Mesothelial cell of epicardium (in vitro differentiated cells): ENCODE measurements around the gene KCNK17. TPM values are rescaled to one million over a fixed set of nuclear protein-coding genes. Genes with fewer than 3 reads are reported as not detected.

Source experiments
- DNase-seq, 2 experiments: peaks; one replicate each; pipeline ENCODE4 v3.0.0; 2021; ENCODE audit warnings: low spot score in 2 of 2; ENCODE audit not compliant: unreplicated experiment in 2 of 2
- H3K27ac Mint-ChIP-seq: 2 replicates; pipeline ENCODE4 v1.8.0; 2021; ENCODE audit warnings: mixed read lengths
- H3K27me3 Mint-ChIP-seq: 2 replicates; pipeline ENCODE4 v1.8.0; 2021; ENCODE audit warnings: low read depth, mixed read lengths
- H3K36me3 Mint-ChIP-seq: 2 replicates; pipeline ENCODE4 v1.8.0; 2021; ENCODE audit warnings: mixed read lengths
- H3K4me1 Mint-ChIP-seq: 2 replicates; pipeline ENCODE4 v1.8.0; 2021; ENCODE audit warnings: mixed read lengths
- H3K4me3 Mint-ChIP-seq: 2 replicates; pipeline ENCODE4 v1.8.0; 2021; ENCODE audit warnings: mild to moderate bottlenecking, moderate library complexity, mixed read lengths
- H3K9me3 Mint-ChIP-seq: 2 replicates; pipeline ENCODE4 v1.8.0; 2021; ENCODE audit warnings: mixed read lengths
- CTCF ChIP-seq: fragments of 200-600 bp; sonication (generic); IDR thresholded peaks from one replicate; pipeline ENCODE4 v1.5.0; 2021; ENCODE audit warnings: antibody characterized with exemption; ENCODE audit not compliant: unreplicated experiment
- total RNA-seq: library from RNA; stranded (reverse); gene quantifications from 3 replicates; pipeline ENCODE4 v1.2.1, GENCODE V29; 2021

The KCNK17 gene
- total RNA-seq, 1 donor from 2014 or later, result not detected

DNA sequence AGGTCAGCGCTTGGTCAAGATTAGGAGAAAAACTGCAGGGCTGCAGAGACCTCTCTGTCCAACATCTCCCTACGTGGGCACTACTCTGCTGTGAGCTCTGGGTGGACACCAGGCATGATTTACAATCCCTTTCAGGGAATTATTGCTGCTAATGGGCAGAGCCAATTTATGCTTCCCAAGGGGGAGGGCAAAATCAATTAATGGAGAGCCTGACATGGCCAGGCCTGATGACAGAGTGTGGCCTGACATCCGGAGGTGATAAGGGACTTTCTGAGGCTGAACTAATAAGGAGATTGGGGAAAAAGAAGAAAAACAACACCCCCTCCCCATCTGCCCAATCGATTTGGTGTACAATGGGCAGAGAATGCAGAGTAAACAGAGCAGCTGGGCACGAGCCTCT lies 13.3 kb upstream of the KCNK17 start:
- H3K27ac Mint-ChIP-seq, result no peak overlapping the region
- H3K27me3 Mint-ChIP-seq, result peaks cover 88% of the 10 kb centered on the region
- H3K9me3 Mint-ChIP-seq, result no peaks in the 10 kb centered on the region
- no peak for TF ChIP-seq CTCF
- no peak overlapping the region for H3K4me3 Mint-ChIP-seq
- H3K36me3 Mint-ChIP-seq, result no peaks in the 10 kb centered on the region
- no peak for DNase-seq
- H3K4me1 Mint-ChIP-seq, result no peaks in the 10 kb centered on the region

DNA sequence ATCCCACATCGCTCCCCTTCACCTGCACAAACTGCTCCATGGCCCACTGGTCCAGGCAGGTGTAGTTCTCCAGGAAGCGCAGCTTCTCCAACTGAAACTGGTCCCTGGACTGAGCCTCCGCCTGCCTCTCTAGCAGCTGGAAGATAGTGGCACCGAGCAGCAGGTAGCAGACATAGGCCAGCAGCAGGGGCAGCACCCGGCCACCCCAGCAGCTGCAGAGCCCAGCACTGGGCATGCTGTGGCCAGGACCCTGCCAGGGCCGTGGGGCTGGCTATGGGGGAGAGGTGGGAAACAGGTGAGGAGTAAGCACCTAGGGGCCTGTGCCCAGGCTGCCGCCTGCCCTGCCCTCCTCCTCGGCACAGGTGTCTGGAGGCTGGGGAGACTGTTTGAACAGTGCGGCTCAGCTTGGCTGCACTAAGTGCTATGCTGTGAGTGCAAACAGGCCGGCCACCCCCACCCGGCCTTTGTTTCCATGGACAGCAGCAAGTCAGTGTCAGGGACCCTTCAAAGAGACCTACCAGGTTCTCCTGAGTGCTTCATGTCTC lies 8.2 kb upstream of the KCNK17 start, which contains the start of gene KCNK16:
Gene KCNK16, minus strand, starts transcription at position 397 of the 545 bp plus-strand sequence. Its CDS starts 162 bp downstream, at position 235.
- DNase-seq, result no peak
- Mint-ChIP-seq H3K36me3 (no peaks in the 10 kb centered on the region), H3K9me3 (peaks cover 5% of the 10 kb centered on the region), H3K4me1 (no peaks in the 10 kb centered on the region), H3K4me3 (no peak within 1 kb of the TSS), H3K27me3 (peaks cover 90% of the 10 kb centered on the region), H3K27ac (no peak within 1 kb of the TSS)
- TF ChIP-seq CTCF, result no peak

DNA sequence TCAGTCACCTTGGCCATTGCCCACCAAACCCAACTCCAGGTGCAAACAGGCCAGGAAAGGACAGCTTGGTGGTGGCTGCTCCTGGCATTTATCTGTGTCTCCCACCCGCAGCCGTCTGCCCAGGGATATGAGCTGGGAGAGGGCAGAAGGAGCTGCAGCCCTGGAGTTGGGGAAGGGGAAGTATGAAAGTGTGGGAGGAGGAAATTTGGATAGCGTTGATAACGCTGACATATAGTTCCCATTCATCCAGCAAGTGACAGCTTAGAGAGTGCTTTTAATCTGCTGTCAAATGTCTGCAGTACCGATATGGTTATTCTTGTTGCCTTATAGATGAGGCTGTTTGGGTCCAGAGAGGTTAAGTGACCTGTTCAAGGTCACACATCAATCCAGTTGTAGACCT lies 7.5 kb upstream of the KCNK17 start:
- no peaks in the 10 kb centered on the region for H3K36me3 Mint-ChIP-seq
- no peak for DNase-seq
- H3K4me1 Mint-ChIP-seq, result no peaks in the 10 kb centered on the region
- no peak for TF ChIP-seq CTCF
- no peak overlapping the region for H3K27ac Mint-ChIP-seq
- H3K27me3 Mint-ChIP-seq, result peaks cover 90% of the 10 kb centered on the region
- H3K9me3 Mint-ChIP-seq, result peaks cover 5% of the 10 kb centered on the region
- H3K4me3 Mint-ChIP-seq, result no peak overlapping the region

DNA sequence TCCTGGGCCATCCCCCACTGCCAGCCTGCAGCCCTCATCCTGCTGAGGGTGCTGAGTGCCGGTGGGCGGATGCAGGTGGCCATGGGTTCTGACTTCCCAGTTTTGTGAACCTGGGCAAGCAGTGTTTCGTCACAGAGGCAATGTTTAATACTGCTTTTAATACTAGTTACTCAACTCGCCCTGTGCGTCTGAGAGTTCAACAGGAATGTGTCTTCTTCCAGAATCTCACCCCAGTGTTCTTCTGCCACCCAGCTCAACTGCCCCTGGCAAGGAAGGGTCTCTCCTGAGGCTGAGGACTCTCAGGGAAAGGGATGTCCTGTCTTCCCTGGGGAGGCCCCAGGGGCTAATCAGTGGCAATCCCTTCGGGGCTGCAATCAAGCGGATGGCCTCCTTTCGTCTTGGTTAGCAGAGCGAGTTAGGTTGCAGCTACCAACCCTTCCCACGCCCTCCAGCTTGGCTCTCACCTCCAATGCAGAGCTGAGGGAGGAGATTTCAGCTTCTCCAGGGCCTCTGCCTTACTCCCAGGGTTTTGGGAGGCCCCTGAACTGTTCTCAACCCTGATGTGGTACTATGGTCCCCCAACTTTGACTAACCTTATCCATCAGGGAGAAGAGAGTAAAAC lies 6.3 kb upstream of the KCNK17 start:
- Mint-ChIP-seq H3K27ac (no peak overlapping the region), H3K36me3 (no peaks in the 10 kb centered on the region), H3K27me3 (peaks cover 91% of the 10 kb centered on the region), H3K4me1 (no peaks in the 10 kb centered on the region), H3K4me3 (no peak overlapping the region), H3K9me3 (peaks cover 5% of the 10 kb centered on the region)
- no peak for TF ChIP-seq CTCF
- no peak for DNase-seq

DNA sequence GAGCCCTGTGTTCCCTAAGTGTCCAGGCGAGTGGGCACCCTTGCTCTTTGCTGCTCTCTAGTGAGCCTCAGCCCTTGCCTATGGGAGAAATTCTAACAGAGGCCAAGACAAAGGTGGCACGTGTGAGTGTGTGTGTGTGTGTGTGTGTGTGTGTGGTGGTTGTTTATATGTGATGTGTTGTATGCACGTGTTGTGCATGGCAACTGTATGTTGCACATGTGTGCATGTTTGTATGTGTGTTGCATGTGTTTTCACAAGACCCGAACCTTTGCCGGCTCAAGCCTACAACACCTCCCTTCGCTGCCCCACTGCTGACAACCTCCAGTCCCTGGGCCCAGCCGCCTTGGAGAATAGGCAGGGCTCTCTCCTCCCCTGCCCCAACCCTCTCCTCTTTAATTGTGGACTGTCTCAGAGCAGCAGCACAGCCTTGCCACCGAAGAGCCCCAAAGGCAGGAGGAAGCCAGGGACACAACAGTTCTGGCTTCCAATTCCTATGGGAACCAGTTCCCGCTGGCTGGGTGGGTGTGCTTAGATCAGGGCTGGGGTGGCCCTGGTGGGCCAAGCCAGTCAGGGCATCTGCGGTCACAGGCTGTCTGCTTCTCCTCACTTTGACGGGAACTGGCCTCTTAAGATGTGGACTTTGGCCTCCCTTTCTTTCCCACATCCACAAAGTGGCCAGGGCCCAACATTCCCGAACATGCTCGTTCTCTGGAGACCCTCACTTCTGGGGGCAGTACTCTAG lies 5.6 kb upstream of the KCNK17 start:
- no peak overlapping the region for H3K4me3 Mint-ChIP-seq

More for the DNA sequence above, 5.6 kb upstream of the KCNK17 start:
- peaks cover 5% of the 10 kb centered on the region for H3K9me3 Mint-ChIP-seq
- no peaks in the 10 kb centered on the region for H3K36me3 Mint-ChIP-seq
- TF ChIP-seq CTCF, result no peak
- DNase-seq, result no peak
- no peaks in the 10 kb centered on the region for H3K4me1 Mint-ChIP-seq
- peaks cover 93% of the 10 kb centered on the region for H3K27me3 Mint-ChIP-seq
- no peak overlapping the region for H3K27ac Mint-ChIP-seq
